HCT116 (cell line): ENCODE results near the gene MED31. TPM values are rescaled to one million over a fixed set of nuclear protein-coding genes. Genes with fewer than 3 reads are reported as not detected.

ENCODE experiments used
- ATAC-seq: fragments of 200-7000 bp; cut with Tn5 transposase; 2 replicates; pipeline ENCODE4 v1.9.1; 2020; ENCODE audit warnings: mild to moderate bottlenecking, moderate library complexity
- BruUV-seq: library from RNA; stranded (reverse); fragments of 400-500 nt; replicated peaks from 2 replicates; lab custom pipeline; 2021; lab: Mats Ljungman, UMichigan
- CTCF ChIA-PET: fragments of 300-600 bp; sonication (Branson Sonifier 250); formaldehyde crosslinking; loops from one replicate; lab custom pipeline; 2021; ENCODE audit warnings: antibody characterized with exemption; lab: Charles Lee
- POLR2A ChIA-PET: fragments of 300-600, 350-600 bp; sonication (Branson Sonifier 250); formaldehyde crosslinking; loops from one replicate; lab custom pipeline; 2021; ENCODE audit warnings: antibody characterized with exemption; lab: Charles Lee
- RAD21 ChIA-PET, 2 experiments: fragments of 300-600 bp; sonication (Branson Sonifier 250); formaldehyde crosslinking; loops; one replicate each; lab custom pipeline; 2023; ENCODE audit warnings: low total read pairs in 2 of 2; ENCODE audit not compliant: uncharacterized antibody in 2 of 2, unreplicated experiment in 2 of 2, low non-redundant PET in 1 of 2; lab: Charles Lee
- DNase-seq: peaks from one replicate; pipeline ENCODE4 v3.0.0-alpha.2; 2010; ENCODE audit warnings: low read depth, low spot score
- H2AFZ ChIP-seq: fragments of 200-600 bp; shearing (Covaris generic), sonication (generic); 2 replicates; pipeline ENCODE4 v1.6.1; 2017; ENCODE audit warnings: low read depth, mixed run types, mixed read lengths, antibody characterized with exemption, low read length; ENCODE audit not compliant: poor library complexity, severe bottlenecking
- H3K27ac ChIP-seq: 2 replicates; pipeline ENCODE4 v1.5.1; 2012; ENCODE audit warnings: low read depth, low read length
- H3K27me3 ChIP-seq: fragments of 200-600 bp; sonication (generic); 2 replicates; pipeline ENCODE4 v1.6.1; 2016; ENCODE audit warnings: mixed run types, low read length, mixed read lengths; ENCODE audit not compliant: insufficient read depth
- H3K36me3 ChIP-seq, 2 experiments: fragments of 200-500 bp in 1 of 2; fragments of 200-600 bp in 1 of 2; sonication (Bioruptor generic) in 1 of 2; sonication (generic) in 1 of 2; 2 replicates each; pipeline versions ENCODE4 v1.5.1 to v1.6.1; 2014 to 2016; ENCODE audit warnings: low read length in 2 of 2, inconsistent platforms in 1 of 2, mixed read lengths in 1 of 2, mixed run types in 1 of 2; ENCODE audit not compliant: insufficient read depth in 2 of 2, control insufficient read depth in 1 of 2
- H3K4me1 ChIP-seq, 2 experiments: fragments of 200-600 bp in 1 of 2; sonication (generic) in 1 of 2; 2 replicates each; pipeline versions ENCODE4 v1.5.1 to v1.6.1; 2012 to 2017; ENCODE audit warnings: low read length in 2 of 2, inconsistent platforms in 1 of 2, mild to moderate bottlenecking in 1 of 2, mixed read lengths in 1 of 2, mixed run types in 1 of 2, moderate library complexity in 1 of 2; ENCODE audit not compliant: insufficient read depth in 2 of 2, control insufficient read depth in 1 of 2
- H3K4me2 ChIP-seq: fragments of 200-600 bp; sonication (generic); 2 replicates; pipeline ENCODE4 v1.6.1; 2017; ENCODE audit warnings: mixed run types, low read length, mixed read lengths
- H3K4me3 ChIP-seq, 2 experiments: fragments of 200-600 bp in 1 of 2; sonication (generic) in 1 of 2; replicated peaks in 1 of 2; 2 replicates each; pipeline ENCODE4 v1.5.1; 2011 to 2016; ENCODE audit warnings: low read length in 2 of 2, control low read depth in 1 of 2, low read depth in 1 of 2, mild to moderate bottlenecking in 1 of 2, mixed read lengths in 1 of 2, mixed run types in 1 of 2
- H3K79me2 ChIP-seq: fragments of 200-600 bp; sonication (generic); 2 replicates; pipeline ENCODE4 v1.6.1; 2017; ENCODE audit warnings: mild to moderate bottlenecking, mixed run types, low read length, moderate library complexity, mixed read lengths; ENCODE audit not compliant: insufficient read depth
- H3K9ac ChIP-seq: fragments of 200-600 bp; sonication (generic); 2 replicates; pipeline ENCODE4 v1.6.1; 2016; ENCODE audit warnings: low read length, mixed read lengths
- H3K9me2 ChIP-seq: fragments of 200-600 bp; sonication (generic), shearing (Covaris generic); 2 replicates; pipeline ENCODE4 v1.6.1; 2017; ENCODE audit warnings: mixed run types, mild to moderate bottlenecking, moderate library complexity; ENCODE audit not compliant: insufficient read depth
- H3K9me3 ChIP-seq, 2 experiments: fragments of 200-500 bp in 1 of 2; fragments of 200-600 bp in 1 of 2; sonication (Bioruptor generic) in 1 of 2; sonication (generic) in 1 of 2; 2 replicates each; pipeline ENCODE4 v1.6.1; 2014 to 2017; ENCODE audit warnings: low read length in 2 of 2, mixed read lengths in 2 of 2, inconsistent platforms in 1 of 2, low read depth in 1 of 2, mild to moderate bottlenecking in 1 of 2, mixed run types in 1 of 2, moderate library complexity in 1 of 2; ENCODE audit not compliant: control insufficient read depth in 1 of 2, insufficient read depth in 1 of 2
- H4K20me1 ChIP-seq: fragments of 200-600 bp; sonication (generic), shearing (Covaris generic); 2 replicates; pipeline ENCODE4 v1.6.1; 2017; ENCODE audit warnings: mixed run types, mild to moderate bottlenecking, moderate library complexity; ENCODE audit not compliant: insufficient read depth
- CBX3 ChIP-seq: IDR thresholded peaks from 2 replicates; pipeline ENCODE4 v1.6.1; 2012; ENCODE audit warnings: low read depth
- CEBPB ChIP-seq: IDR thresholded peaks from 2 replicates; pipeline ENCODE4 v1.6.1; 2012; ENCODE audit warnings: low read depth
- EGR1 ChIP-seq: IDR thresholded peaks from 2 replicates; pipeline ENCODE4 v1.6.1; 2012; ENCODE audit warnings: low read depth
- EZH2 ChIP-seq: fragments of 200-600 bp; sonication (generic); IDR thresholded peaks from 2 replicates; pipeline ENCODE4 v1.6.1; 2017; ENCODE audit warnings: antibody characterized with exemption, mixed run types
- EZH2phosphoT487 ChIP-seq: fragments of 200-600 bp; IDR thresholded peaks from 2 replicates; pipeline ENCODE4 v1.6.1; 2018; ENCODE audit warnings: antibody characterized with exemption, borderline replicate concordance
- FOSL1 ChIP-seq: IDR thresholded peaks from 2 replicates; pipeline ENCODE4 v1.6.1; 2012; ENCODE audit warnings: low read depth
- JUND ChIP-seq: IDR thresholded peaks from 2 replicates; pipeline ENCODE4 v1.6.1; 2012
- POLR2A ChIP-seq: IDR thresholded peaks from 2 replicates; pipeline ENCODE4 v1.7.0; 2011; ENCODE audit warnings: borderline replicate concordance; ENCODE audit not compliant: insufficient read depth, insufficient read length; ENCODE audit errors: extremely low read depth
- POLR2AphosphoS5 ChIP-seq: IDR thresholded peaks from 2 replicates; pipeline ENCODE4 v1.6.1; 2011; ENCODE audit warnings: mild to moderate bottlenecking, low read depth, low read length, moderate library complexity
- RAD21 ChIP-seq: IDR thresholded peaks from 2 replicates; pipeline ENCODE4 v1.6.1; 2012; ENCODE audit warnings: low read depth, mild to moderate bottlenecking
- REST ChIP-seq: IDR thresholded peaks from 2 replicates; pipeline ENCODE4 v1.6.1; 2012; ENCODE audit warnings: low read depth
- SIN3A ChIP-seq: IDR thresholded peaks from 2 replicates; pipeline ENCODE4 v1.6.1; 2012; ENCODE audit warnings: low read depth
- SP1 ChIP-seq: IDR thresholded peaks from 2 replicates; pipeline ENCODE4 v1.6.1; 2012; ENCODE audit warnings: low read depth
- TCF7L2 ChIP-seq: IDR thresholded peaks from 2 replicates; pipeline ENCODE4 v1.7.0; 2011; ENCODE audit warnings: borderline replicate concordance, inconsistent platforms; ENCODE audit not compliant: insufficient read depth, insufficient read length; ENCODE audit errors: extremely low read depth
- ZFX ChIP-seq: fragments of 450-650 bp; IDR thresholded peaks from 2 replicates; pipeline ENCODE4 v1.6.1; 2017
- ZNF274 ChIP-seq: fragments of 200-500 bp; sonication (Bioruptor generic); IDR thresholded peaks from 2 replicates; pipeline ENCODE4 v1.6.1; 2014; ENCODE audit warnings: mild to moderate bottlenecking, low read depth, low read length, inconsistent platforms
- intact Hi-C: fragments of 100-400 bp; cut with micrococcal nuclease; formaldehyde crosslinking; loops from 2 replicates; pipeline ENCODE4 v1.10.0; 2022
- total RNA-seq: library from RNA; stranded (reverse); gene quantifications from one replicate; pipeline ENCODE4 v1.2.1, GENCODE V29; 2021; ENCODE audit not compliant: unreplicated experiment
- TF ChIP-seq, protein P1 (sequence below): IDR thresholded peaks from 2 replicates; pipeline ENCODE4 v1.6.1; 2012

The MED31 gene
- total RNA-seq, 1 experiment from 2014 or later, result 20.3 TPM

DNA sequence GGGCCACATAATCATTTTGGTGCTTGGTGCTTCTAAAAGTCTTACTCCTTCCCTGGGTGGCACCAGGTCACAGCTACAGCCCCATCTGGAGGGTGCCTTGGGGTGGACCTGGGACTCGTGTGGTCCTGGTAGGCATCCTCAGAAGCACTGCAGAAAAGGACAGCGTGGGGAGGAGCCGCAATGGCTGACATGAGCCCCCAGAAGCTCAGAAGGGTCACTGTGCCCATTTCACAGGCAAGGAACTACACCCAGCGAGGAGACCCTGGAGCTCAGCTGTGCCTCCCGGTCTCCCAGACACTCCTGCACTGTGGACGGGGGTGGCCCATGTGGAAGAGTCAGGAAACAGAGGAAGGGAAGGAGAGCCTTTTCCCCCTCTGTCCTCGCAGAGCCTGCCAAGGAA is 26.5 kb upstream of the MED31 start:
- no peak overlapping the region for H2AFZ ChIP-seq
- H3K27me3 ChIP-seq, result no peaks in the 10 kb centered on the region
- no peaks in the 10 kb centered on the region for H3K9me2 ChIP-seq
- intact Hi-C loops, result no loop called here
- no peak overlapping the region for H3K4me3 ChIP-seq
- no peak for ATAC-seq
- no peaks in the 10 kb centered on the region for H3K36me3 ChIP-seq
- H3K4me1 ChIP-seq, result no peaks in the 10 kb centered on the region
- no peak overlapping the region for H3K9ac ChIP-seq
- H3K9me3 ChIP-seq, result no peaks in the 10 kb centered on the region
- no peak overlapping the region for H3K27ac ChIP-seq
- H3K4me2 ChIP-seq, result no peak overlapping the region
- DNase-seq, result no peak
- no peak for TF ChIP-seq JUND
- no peak for TF ChIP-seq CBX3
- no peak for TF ChIP-seq ZNF274
- TF ChIP-seq POLR2A, result no peak
- no peak for TF ChIP-seq TCF7L2
- no peak for TF ChIP-seq SP1
- TF ChIP-seq, protein P1, sequence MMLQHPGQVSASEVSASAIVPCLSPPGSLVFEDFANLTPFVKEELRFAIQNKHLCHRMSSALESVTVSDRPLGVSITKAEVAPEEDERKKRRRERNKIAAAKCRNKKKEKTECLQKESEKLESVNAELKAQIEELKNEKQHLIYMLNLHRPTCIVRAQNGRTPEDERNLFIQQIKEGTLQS, result no peak
- H4K20me1 ChIP-seq, result no peaks in the 10 kb centered on the region
- ChIA-PET RAD21 (no interaction called here), CTCF (interaction anchor here (2.3 kb wide), 1 partner anchor 12 kb away, joined by 5 read pairs; no protein-coding TSS in a partner anchor), POLR2A (no interaction called here)
- H3K79me2 ChIP-seq, result no peaks in the 10 kb centered on the region
- no TSS peak for BruUV-seq

DNA sequence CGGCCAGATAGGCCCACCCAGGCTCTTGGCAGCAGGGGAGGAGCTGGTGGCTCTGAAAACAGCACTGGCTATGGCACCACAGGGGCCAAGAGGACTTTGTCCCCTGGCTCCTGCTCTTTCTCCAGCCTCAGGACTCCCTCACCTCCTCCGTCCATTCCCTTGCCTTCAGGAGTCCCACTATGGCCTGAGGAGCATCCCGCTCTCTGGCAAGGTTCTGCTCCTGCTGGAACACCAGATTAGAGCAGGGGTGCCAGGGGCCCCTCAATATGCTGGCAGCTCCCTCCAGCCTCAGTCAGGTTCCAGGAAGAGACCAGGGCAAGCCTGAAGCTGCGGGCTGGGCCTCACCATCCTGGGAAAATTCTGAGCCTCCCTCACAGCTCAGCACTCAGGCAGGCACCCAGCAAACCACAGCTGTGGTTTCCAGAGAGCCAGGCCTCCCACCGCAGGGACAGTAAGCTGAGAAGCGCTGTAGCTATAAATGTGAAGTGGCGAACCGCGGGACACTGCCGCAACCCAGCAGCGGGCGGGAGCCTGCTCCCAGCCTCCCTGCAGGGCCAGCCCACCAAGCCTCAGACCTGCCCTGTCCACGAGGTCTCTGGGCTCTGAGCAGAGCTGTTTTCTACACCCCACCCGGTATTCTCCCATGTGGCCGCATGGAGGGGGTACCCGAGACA is 25.9 kb upstream of the MED31 start:
- intact Hi-C loops, result no loop called here
- Histone ChIP-seq H2AFZ (no peak overlapping the region), H3K9ac (no peak overlapping the region), H3K79me2 (no peaks in the 10 kb centered on the region), H3K4me2 (no peak overlapping the region), H3K9me3 (no peaks in the 10 kb centered on the region), H3K27ac (no peak overlapping the region), H3K27me3 (no peaks in the 10 kb centered on the region), H3K36me3 (no peaks in the 10 kb centered on the region), H3K4me3 (no peak overlapping the region), H3K4me1 (no peaks in the 10 kb centered on the region), H3K9me2 (no peaks in the 10 kb centered on the region), H4K20me1 (no peaks in the 10 kb centered on the region)
- DNase-seq (no peak), ATAC-seq (no peak)
- BruUV-seq, result no TSS peak
- ChIA-PET RAD21 (no interaction called here), CTCF (interaction anchor here (1.2 to 2.3 kb wide), 2 partner anchors 11 to 24 kb away, joined by 5 read pairs; no protein-coding TSS in a partner anchor), POLR2A (no interaction called here)
- TF ChIP-seq ZNF274 (no peak), SIN3A (no peak), EGR1 (no peak), FOSL1 (no peak), ZFX (no peak), CEBPB (no peak), POLR2AphosphoS5 (no peak), POLR2A (no peak), REST (no peak), EZH2 (no peak), EZH2phosphoT487 (no peak), RAD21 (no peak), JUND (no peak)
- TF ChIP-seq, protein P1, result no peak
